PFSK-1 (cell line): ENCODE results near the gene MKLN1.

ENCODE experiments used
- POLR2AphosphoS5 ChIP-seq: IDR thresholded peaks from 2 replicates; pipeline ENCODE4 v1.6.1; 2012; ENCODE audit warnings: low read depth, mild to moderate bottlenecking, control low read depth, low read length, moderate library complexity
- SIN3A ChIP-seq: IDR thresholded peaks from 2 replicates; pipeline ENCODE4 v1.6.1; 2012; ENCODE audit warnings: mild to moderate bottlenecking, low read length, moderate library complexity, borderline replicate concordance; ENCODE audit not compliant: insufficient read depth
- TAF1 ChIP-seq: IDR thresholded peaks from 2 replicates; pipeline ENCODE4 v1.6.1; 2012; ENCODE audit warnings: low read length, control low read depth, borderline replicate concordance; ENCODE audit not compliant: insufficient read depth
- TF ChIP-seq, protein P1 (sequence below), 2 experiments: IDR thresholded peaks; 2 replicates each; pipeline versions ENCODE4 v1.6.1 to v1.8.0; 2011 to 2012; ENCODE audit warnings: low read depth in 2 of 2, low read length in 2 of 2, control low read depth in 1 of 2, inconsistent platforms in 1 of 2, mild to moderate bottlenecking in 1 of 2, moderate library complexity in 1 of 2; ENCODE audit not compliant: insufficient read depth in 1 of 2

DNA sequence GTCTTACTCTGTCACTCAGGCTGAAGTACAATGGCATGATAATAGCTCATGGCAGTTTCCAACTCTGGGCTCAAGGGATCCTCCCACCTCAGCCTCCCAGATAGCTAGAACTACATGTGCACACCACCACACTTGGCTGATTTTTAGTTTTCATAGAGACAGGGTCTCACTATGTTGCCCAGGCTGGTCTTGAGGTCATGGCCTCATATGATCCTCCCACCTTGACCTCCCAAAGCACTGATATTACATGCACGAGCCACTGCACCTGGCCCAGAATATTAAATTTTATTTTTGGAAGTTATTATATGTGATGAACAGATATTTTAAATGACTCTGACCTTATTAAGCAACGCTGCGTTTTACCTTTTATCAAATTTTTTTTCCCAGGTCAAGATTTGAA lies 134.4 kb downstream of the MKLN1 start:
- TF ChIP-seq POLR2AphosphoS5 (no peak), SIN3A (no peak), TAF1 (no peak)
- TF ChIP-seq, protein P1, sequence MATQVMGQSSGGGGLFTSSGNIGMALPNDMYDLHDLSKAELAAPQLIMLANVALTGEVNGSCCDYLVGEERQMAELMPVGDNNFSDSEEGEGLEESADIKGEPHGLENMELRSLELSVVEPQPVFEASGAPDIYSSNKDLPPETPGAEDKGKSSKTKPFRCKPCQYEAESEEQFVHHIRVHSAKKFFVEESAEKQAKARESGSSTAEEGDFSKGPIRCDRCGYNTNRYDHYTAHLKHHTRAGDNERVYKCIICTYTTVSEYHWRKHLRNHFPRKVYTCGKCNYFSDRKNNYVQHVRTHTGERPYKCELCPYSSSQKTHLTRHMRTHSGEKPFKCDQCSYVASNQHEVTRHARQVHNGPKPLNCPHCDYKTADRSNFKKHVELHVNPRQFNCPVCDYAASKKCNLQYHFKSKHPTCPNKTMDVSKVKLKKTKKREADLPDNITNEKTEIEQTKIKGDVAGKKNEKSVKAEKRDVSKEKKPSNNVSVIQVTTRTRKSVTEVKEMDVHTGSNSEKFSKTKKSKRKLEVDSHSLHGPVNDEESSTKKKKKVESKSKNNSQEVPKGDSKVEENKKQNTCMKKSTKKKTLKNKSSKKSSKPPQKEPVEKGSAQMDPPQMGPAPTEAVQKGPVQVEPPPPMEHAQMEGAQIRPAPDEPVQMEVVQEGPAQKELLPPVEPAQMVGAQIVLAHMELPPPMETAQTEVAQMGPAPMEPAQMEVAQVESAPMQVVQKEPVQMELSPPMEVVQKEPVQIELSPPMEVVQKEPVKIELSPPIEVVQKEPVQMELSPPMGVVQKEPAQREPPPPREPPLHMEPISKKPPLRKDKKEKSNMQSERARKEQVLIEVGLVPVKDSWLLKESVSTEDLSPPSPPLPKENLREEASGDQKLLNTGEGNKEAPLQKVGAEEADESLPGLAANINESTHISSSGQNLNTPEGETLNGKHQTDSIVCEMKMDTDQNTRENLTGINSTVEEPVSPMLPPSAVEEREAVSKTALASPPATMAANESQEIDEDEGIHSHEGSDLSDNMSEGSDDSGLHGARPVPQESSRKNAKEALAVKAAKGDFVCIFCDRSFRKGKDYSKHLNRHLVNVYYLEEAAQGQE (IDR thresholded peaks at IDR 0.05; ENCODE audit: insufficient read depth in 1 of 2, low read depth in 2 of 2, low read length in 2 of 2), result no peak
